H9 (cell line): Measurements from ENCODE around the gene GGA3. TPM values are rescaled to one million over a fixed set of nuclear protein-coding genes. Genes with fewer than 3 reads are reported as not detected.

Experiments used
- DNase-seq: peaks from one replicate; pipeline ENCODE4 v3.0.0-alpha.2; 2017
- H2AFZ ChIP-seq: one replicate; pipeline ENCODE4 v1.6.1; 2013; ENCODE audit warnings: mild to moderate bottlenecking, low read length, control low read depth, moderate library complexity
- H2AK5ac ChIP-seq: 2 replicates; pipeline ENCODE4 v1.6.1; 2013; ENCODE audit warnings: low read length, control low read depth, mixed read lengths; ENCODE audit not compliant: insufficient read length
- H2BK120ac ChIP-seq: one replicate; pipeline ENCODE4 v1.6.1; 2013; ENCODE audit warnings: low read depth, mild to moderate bottlenecking, low read length, control low read depth, inconsistent platforms; ENCODE audit not compliant: poor library complexity, severe bottlenecking
- H2BK12ac ChIP-seq: 2 replicates; pipeline ENCODE4 v1.6.1; 2013; ENCODE audit warnings: low read length, control low read depth, mixed read lengths, low read depth; ENCODE audit not compliant: insufficient read length
- H2BK15ac ChIP-seq: 2 replicates; pipeline ENCODE4 v1.6.1; 2013; ENCODE audit warnings: low read depth, low read length, control low read depth
- H2BK20ac ChIP-seq: one replicate; pipeline ENCODE4 v1.6.1; 2013; ENCODE audit warnings: low read depth, mild to moderate bottlenecking, low read length, control low read depth, inconsistent platforms; ENCODE audit not compliant: poor library complexity, severe bottlenecking
- H2BK5ac ChIP-seq: 2 replicates; pipeline ENCODE4 v1.6.1; 2013; ENCODE audit warnings: low read length, control low read depth, mixed read lengths; ENCODE audit not compliant: insufficient read length
- H3K14ac ChIP-seq: 2 replicates; pipeline ENCODE4 v1.6.1; 2013; ENCODE audit warnings: low read length, control low read depth; ENCODE audit not compliant: insufficient read depth
- H3K18ac ChIP-seq: 2 replicates; pipeline ENCODE4 v1.6.1; 2013; ENCODE audit warnings: low read depth, mild to moderate bottlenecking, mixed read lengths, low read length, control low read depth; ENCODE audit not compliant: insufficient read length
- H3K23ac ChIP-seq: 2 replicates; pipeline ENCODE4 v1.6.1; 2013; ENCODE audit warnings: low read length, control low read depth, mixed read lengths, low read depth; ENCODE audit not compliant: insufficient read length
- H3K23me2 ChIP-seq: 2 replicates; pipeline ENCODE4 v1.6.1; 2013; ENCODE audit warnings: low read depth, mild to moderate bottlenecking, mixed read lengths, low read length, control low read depth; ENCODE audit not compliant: insufficient read length, poor library complexity, severe bottlenecking
- H3K27ac ChIP-seq: 2 replicates; pipeline ENCODE4 v1.5.1; 2013; ENCODE audit warnings: low read length, control low read depth, mixed read lengths, low read depth; ENCODE audit not compliant: insufficient read length
- H3K27me3 ChIP-seq: 2 replicates; pipeline ENCODE4 v1.6.1; 2013; ENCODE audit warnings: low read length, control low read depth, inconsistent platforms; ENCODE audit not compliant: insufficient read depth
- H3K4ac ChIP-seq: 2 replicates; pipeline ENCODE4 v1.6.1; 2013; ENCODE audit warnings: low read depth, mild to moderate bottlenecking, control low read depth, inconsistent platforms, low read length, moderate library complexity
- H3K4me1 ChIP-seq: 2 replicates; pipeline ENCODE4 v1.6.1; 2013; ENCODE audit warnings: low read length, control low read depth, inconsistent platforms; ENCODE audit not compliant: insufficient read depth
- H3K4me2 ChIP-seq: 2 replicates; pipeline ENCODE4 v1.6.1; 2013; ENCODE audit warnings: low read length, control low read depth, mixed read lengths; ENCODE audit not compliant: insufficient read length, insufficient read depth
- H3K56ac ChIP-seq: 2 replicates; pipeline ENCODE4 v1.6.1; 2013; ENCODE audit warnings: low read depth, mild to moderate bottlenecking, mixed read lengths, low read length, control low read depth; ENCODE audit not compliant: insufficient read length
- H3K79me1 ChIP-seq: 2 replicates; pipeline ENCODE4 v1.6.1; 2013; ENCODE audit warnings: low read depth, mild to moderate bottlenecking, moderate library complexity, low read length, control low read depth, inconsistent platforms; ENCODE audit not compliant: insufficient read depth, poor library complexity, severe bottlenecking
- H3K79me2 ChIP-seq: 2 replicates; pipeline ENCODE4 v1.6.1; 2013; ENCODE audit warnings: low read length, control low read depth, inconsistent platforms; ENCODE audit not compliant: insufficient read depth
- H3K9ac ChIP-seq: 2 replicates; pipeline ENCODE4 v1.6.1; 2013; ENCODE audit warnings: low read length, control low read depth, mixed read lengths; ENCODE audit not compliant: insufficient read length; ENCODE audit errors: extremely low read depth
- H3K9me3 ChIP-seq: one replicate; pipeline ENCODE4 v1.6.1; 2013; ENCODE audit warnings: low read depth, low read length, inconsistent platforms; ENCODE audit not compliant: control insufficient read depth
- H3T11ph ChIP-seq: one replicate; pipeline ENCODE4 v1.6.1; 2013; ENCODE audit warnings: mild to moderate bottlenecking, low read length, control low read depth, inconsistent platforms
- H4K20me1 ChIP-seq: one replicate; pipeline ENCODE4 v1.6.1; 2013; ENCODE audit not compliant: control insufficient read depth, insufficient read length, insufficient read depth
- H4K5ac ChIP-seq: 2 replicates; pipeline ENCODE4 v1.6.1; 2013; ENCODE audit warnings: low read depth, mild to moderate bottlenecking, mixed read lengths, low read length, control low read depth; ENCODE audit not compliant: insufficient read length
- H4K8ac ChIP-seq: replicated peaks from 2 replicates; pipeline ENCODE4 v1.6.1; 2013; ENCODE audit warnings: low read length, control low read depth, mixed read lengths, low read depth; ENCODE audit not compliant: insufficient read length
- H4K91ac ChIP-seq: 2 replicates; pipeline ENCODE4 v1.6.1; 2013; ENCODE audit warnings: low read depth, mild to moderate bottlenecking, moderate library complexity, mixed read lengths, low read length, control low read depth; ENCODE audit not compliant: insufficient read length
- H3K27ac Mint-ChIP-seq, 3 experiments: 2 replicates in 2 of 3; 3 replicates in 1 of 3; pipeline ENCODE4 v1.8.0; 2020 to 2021; ENCODE audit warnings: mixed read lengths in 3 of 3, mild to moderate bottlenecking in 1 of 3, moderate library complexity in 1 of 3
- H3K27me3 Mint-ChIP-seq: 2 replicates; pipeline ENCODE4 v1.8.0; 2021; ENCODE audit warnings: low read depth, mild to moderate bottlenecking, moderate library complexity, mixed read lengths
- H3K36me3 Mint-ChIP-seq, 3 experiments: 2 replicates in 2 of 3; 3 replicates in 1 of 3; pipeline ENCODE4 v1.8.0; 2020 to 2021; ENCODE audit warnings: low read depth in 3 of 3, mixed read lengths in 3 of 3; ENCODE audit not compliant: insufficient read depth in 1 of 3
- H3K4me1 Mint-ChIP-seq, 2 experiments: 2 replicates each; pipeline ENCODE4 v1.8.0; 2020; ENCODE audit warnings: mixed read lengths in 2 of 2
- H3K4me3 Mint-ChIP-seq, 2 experiments: 2 replicates in 1 of 2; 3 replicates in 1 of 2; pipeline ENCODE4 v1.8.0; 2020 to 2021; ENCODE audit warnings: mild to moderate bottlenecking in 2 of 2, mixed read lengths in 2 of 2, moderate library complexity in 1 of 2
- H3K9me3 Mint-ChIP-seq, 2 experiments: 2 replicates in 1 of 2; 3 replicates in 1 of 2; pipeline ENCODE4 v1.8.0; 2020; ENCODE audit warnings: mild to moderate bottlenecking in 2 of 2, mixed read lengths in 2 of 2, moderate library complexity in 1 of 2
- WGBS: extraction: QIAGEN DNeasy Blood & Tissue Kit; methylation state at CpG from one replicate; pipeline ENCODE4 v1.1.7; 2013; ENCODE audit warnings: missing lambda C conversion rate, low lambda C conversion rate, mixed read lengths; ENCODE audit not compliant: insufficient read length; ENCODE audit errors: extremely low coverage; 5-methylcytosine and 5-hydroxymethylcytosine counted together
- total RNA-seq: library from RNA; stranded (reverse); gene quantifications from 2 replicates; pipeline ENCODE4 v1.2.1, GENCODE V29; 2021
- TF ChIP-seq, protein P1 (sequence below): fragments of 200-600 bp; sonication (generic); conservative IDR thresholded peaks from 3 replicates; pipeline ENCODE4 v1.8.0; 2021; ENCODE audit warnings: antibody characterized with exemption, mild to moderate bottlenecking

The GGA3 gene
- total RNA-seq, 1 experiment from 2014 or later: 50.3 TPM

DNA sequence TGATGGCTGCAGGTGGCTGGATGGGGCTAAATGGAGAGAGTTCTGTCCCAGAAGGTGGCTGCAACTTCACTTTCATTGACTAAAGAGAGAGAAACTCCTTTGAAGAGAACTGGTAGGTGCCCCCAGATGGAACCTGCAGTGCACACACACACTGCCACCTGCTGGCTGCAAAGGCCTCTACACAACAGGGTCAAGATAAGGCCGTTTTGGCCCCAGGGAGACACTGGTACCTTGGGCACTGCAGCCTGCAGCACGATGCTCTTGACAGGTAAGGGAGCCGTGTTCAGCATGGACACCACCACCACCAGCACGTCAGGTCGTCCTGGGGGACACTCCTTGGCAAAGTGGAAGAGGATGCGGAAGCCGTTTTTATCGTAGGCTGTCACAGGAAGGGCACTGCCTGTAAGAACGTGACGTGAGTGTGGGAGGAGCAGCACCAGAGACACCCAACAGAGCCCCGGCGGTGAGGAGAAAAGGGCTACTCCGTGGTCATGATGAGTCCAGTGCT lies 22.7 kb downstream of the GGA3 start:
- H2AK5ac ChIP-seq: no peak overlapping the region
- no peaks in the 10 kb centered on the region for H3K79me2 ChIP-seq
- no peak overlapping the region for H3K23ac ChIP-seq
- H3K4me2 ChIP-seq: no peak overlapping the region
- H3K79me1 ChIP-seq: no peaks in the 10 kb centered on the region
- H3K4ac ChIP-seq: no peak overlapping the region
- no peak overlapping the region for H3T11ph ChIP-seq
- no peak overlapping the region for H2BK120ac ChIP-seq
- H3K14ac ChIP-seq: no peak overlapping the region
- H3K4me1 ChIP-seq: no peaks in the 10 kb centered on the region
- H3K27me3 Mint-ChIP-seq: no peaks in the 10 kb centered on the region
- H3K18ac ChIP-seq: no peak overlapping the region
- H2AFZ ChIP-seq: no peak overlapping the region
- H3K9ac ChIP-seq: no peak overlapping the region
- no peaks in the 10 kb centered on the region for H3K27me3 ChIP-seq
- no peak overlapping the region for H4K8ac ChIP-seq
- DNase-seq: peak; percentile 85
- H3K23me2 ChIP-seq: no peaks in the 10 kb centered on the region
- no CpG with 5 or more reads among the region's 13 CpGs for WGBS
- H3K4me3 Mint-ChIP-seq: peak overlapping the region in 1 of 2 experiments; percentile 19; a peak in 2 of 5 replicates
- H2BK15ac ChIP-seq: no peak overlapping the region
- peak overlapping the region in 2 of 3 experiments; percentile 91 to 92; a peak in 4 of 7 replicates for H3K27ac Mint-ChIP-seq
- no peak overlapping the region for H2BK12ac ChIP-seq
- H3K36me3 Mint-ChIP-seq: peaks cover 36 to 87% (median 79%) of the 10 kb centered on the region in 3 experiments; a peak in 6 of 7 replicates
- no peaks in the 10 kb centered on the region for H3K9me3 ChIP-seq
- TF ChIP-seq, protein P1, sequence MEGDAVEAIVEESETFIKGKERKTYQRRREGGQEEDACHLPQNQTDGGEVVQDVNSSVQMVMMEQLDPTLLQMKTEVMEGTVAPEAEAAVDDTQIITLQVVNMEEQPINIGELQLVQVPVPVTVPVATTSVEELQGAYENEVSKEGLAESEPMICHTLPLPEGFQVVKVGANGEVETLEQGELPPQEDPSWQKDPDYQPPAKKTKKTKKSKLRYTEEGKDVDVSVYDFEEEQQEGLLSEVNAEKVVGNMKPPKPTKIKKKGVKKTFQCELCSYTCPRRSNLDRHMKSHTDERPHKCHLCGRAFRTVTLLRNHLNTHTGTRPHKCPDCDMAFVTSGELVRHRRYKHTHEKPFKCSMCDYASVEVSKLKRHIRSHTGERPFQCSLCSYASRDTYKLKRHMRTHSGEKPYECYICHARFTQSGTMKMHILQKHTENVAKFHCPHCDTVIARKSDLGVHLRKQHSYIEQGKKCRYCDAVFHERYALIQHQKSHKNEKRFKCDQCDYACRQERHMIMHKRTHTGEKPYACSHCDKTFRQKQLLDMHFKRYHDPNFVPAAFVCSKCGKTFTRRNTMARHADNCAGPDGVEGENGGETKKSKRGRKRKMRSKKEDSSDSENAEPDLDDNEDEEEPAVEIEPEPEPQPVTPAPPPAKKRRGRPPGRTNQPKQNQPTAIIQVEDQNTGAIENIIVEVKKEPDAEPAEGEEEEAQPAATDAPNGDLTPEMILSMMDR: peak; percentile 85
- H4K20me1 ChIP-seq: peaks cover 4% of the 10 kb centered on the region
- no peak overlapping the region for H4K5ac ChIP-seq
- H3K9me3 Mint-ChIP-seq: no peaks in the 10 kb centered on the region
- peaks cover 8 to 15% of the 10 kb centered on the region in 2 experiments for H3K4me1 Mint-ChIP-seq
- H3K27ac ChIP-seq: no peak overlapping the region
- no peak overlapping the region for H3K56ac ChIP-seq
- no peak overlapping the region for H2BK20ac ChIP-seq
- H4K91ac ChIP-seq: no peak overlapping the region
- H2BK5ac ChIP-seq: no peak overlapping the region
